ENCODE measurements around the gene PACS2.
A peak's percentile ranks its signal among the peaks of the same experiment; 100 is the strongest.

The PACS2 gene

GRCh38 chr14:105386581-105387529, 72.3 kb downstream of the PACS2 start:
- DNase-seq (ENCODE audit: low spot score): no peak

- DNase-seq (ENCODE audit: low spot score): no peak
Observed at GRCh38 chr14:105387530-105387922, 73.0 kb downstream of the PACS2 start.

GRCh38 chr14:105388110-105388951, 73.8 kb downstream of the PACS2 start:
- no peak for DNase-seq (ENCODE audit: low spot score)

- DNase-seq (ENCODE audit: low spot score): no peak
Observed at GRCh38 chr14:105388976-105389375, 74.4 kb downstream of the PACS2 start.

- no peak for DNase-seq (ENCODE audit: low spot score)
Observed at GRCh38 chr14:105389534-105389933, 75.0 kb downstream of the PACS2 start.

GRCh38 chr14:105389976-105390848, 75.7 kb downstream of the PACS2 start:
- DNase-seq (ENCODE audit: low spot score): no peak

GRCh38 chr14:105390849-105391500, 76.4 kb downstream of the PACS2 start:
- DNase-seq (ENCODE audit: low spot score): no peak

- DNase-seq (ENCODE audit: low spot score): no peak
Observed at GRCh38 chr14:105391541-105391940, 77.0 kb downstream of the PACS2 start.

GRCh38 chr14:105392131-105393090, 77.9 kb downstream of the PACS2 start:
- no peak for DNase-seq (ENCODE audit: low spot score)

GRCh38 chr14:105393151-105393550, 78.6 kb downstream of the PACS2 start:
- DNase-seq (ENCODE audit: low spot score): no peak

- DNase-seq (ENCODE audit: low spot score): no peak
Observed at GRCh38 chr14:105394714-105395537, 80.4 kb downstream of the PACS2 start.

GRCh38 chr14:105395538-105395854, 80.9 kb downstream of the PACS2 start:
- DNase-seq (ENCODE audit: low spot score): no peak

- DNase-seq (ENCODE audit: low spot score): no peak
Observed at GRCh38 chr14:105397350-105397931, 82.9 kb downstream of the PACS2 start.

- peak; percentile 82 for DNase-seq (ENCODE audit: low spot score)
Observed at GRCh38 chr14:105398044-105398725, 83.6 kb downstream of the PACS2 start, which contains the start of gene TEX22. TSS of gene TEX22 (plus strand) at chr14:105398538. CDS start at chr14:105399341, 803 bp downstream.

- DNase-seq (ENCODE audit: low spot score): peak; percentile 22
Observed at GRCh38 chr14:105398726-105399465, 84.3 kb downstream of the PACS2 start.

GRCh38 chr14:105399466-105399775, 84.9 kb downstream of the PACS2 start:
- DNase-seq (ENCODE audit: low spot score): no peak

- DNase-seq (ENCODE audit: low spot score): no peak
Observed at GRCh38 chr14:105400016-105400415, 85.5 kb downstream of the PACS2 start.

- DNase-seq (ENCODE audit: low spot score): no peak
Observed at GRCh38 chr14:105401699-105402098, 87.2 kb downstream of the PACS2 start.
